ENCODE results near the gene MPZL1. TPM values are rescaled to one million over a fixed set of nuclear protein-coding genes. Genes with fewer than 3 reads are reported as not detected.

The MPZL1 gene
- total and polyA plus RNA-seq, 2 of the 13 experiments (the other 11 are each of a cell fraction or from before 2014, with no cell fraction given), result 38.0 to 68.7 TPM

GRCh38 chr1:167678422-167678821 is 43.4 kb upstream of the MPZL1 start:
- peaks cover 15% of the 10 kb centered on the region for H3K4me1 ChIP-seq (ENCODE audit: insufficient read depth, low read length)
- in situ Hi-C loops (cut with HindIII; ENCODE audit: extremely low pct_ligation_motif_present, low pct_unique_long_range_greater_than_20kb), result no loop called here
- H3K79me2 ChIP-seq (ENCODE audit: insufficient read depth, low read length), result no peaks in the 10 kb centered on the region
- TF ChIP-seq SP1 (IDR thresholded peaks at IDR 0.05) (no peak), SP1 (CRISPR knock-in tag; IDR thresholded peaks at IDR 0.05) (no peak), BRD4 (CRISPR knock-in tag; IDR thresholded peaks at IDR 0.05) (no peak), GTF2F1 (IDR thresholded peaks at IDR 0.05; ENCODE audit: low read length) (no peak), ZBTB43 (CRISPR knock-in tag; conservative IDR thresholded peaks at IDR 0.05) (no peak), EP300 (IDR thresholded peaks at IDR 0.05; ENCODE audit: low read depth in 2 of 2, low read length in 2 of 2) (no peak), EP300 (CRISPR knock-in tag; IDR thresholded peaks at IDR 0.05; ENCODE audit: borderline replicate concordance) (no peak), ZSCAN9 (CRISPR knock-in tag; IDR thresholded peaks at IDR 0.05; ENCODE audit: borderline replicate concordance) (no peak), RBM22 (optimal IDR thresholded peaks at IDR 0.05; ENCODE audit: low read length) (no peak), ZNF567 (CRISPR knock-in tag; IDR thresholded peaks at IDR 0.05; ENCODE audit: borderline replicate concordance) (no peak), RBAK (CRISPR knock-in tag; IDR thresholded peaks at IDR 0.05) (no peak), SATB2 (CRISPR knock-in tag; IDR thresholded peaks at IDR 0.05) (no peak)
- no peaks in the 10 kb centered on the region for H3K9me3 ChIP-seq (ENCODE audit: low read length)
- DNase-seq (ENCODE audit: low spot score) (no peak), ATAC-seq (no peak), FAIRE-seq (no peak)
- H4K20me1 ChIP-seq (ENCODE audit: insufficient read depth, low read length), result no peaks in the 10 kb centered on the region
- BruUV-seq (replicated peaks), result no TSS peak
- H3K27ac ChIP-seq (ENCODE audit: extremely low read length, insufficient read depth, low read length), result no peak overlapping the region
- no peak overlapping the region for H2AFZ ChIP-seq (ENCODE audit: low read length)
- H3K27me3 ChIP-seq (ENCODE audit: control insufficient read depth in 1 of 2, insufficient read depth in 2 of 2, low read length in 2 of 2), result peaks cover 0 to 6% of the 10 kb centered on the region in 2 experiments; a peak in 2 of 5 replicates
- ChIA-PET POLR2A (no interaction called here), CTCF (ENCODE audit: low intra/inter-chr PET ratio, low total read pairs) (no interaction called here)
- no peaks in the 10 kb centered on the region for H3K36me3 ChIP-seq (replicated peaks in 1 of 2; ENCODE audit: control insufficient read depth in 1 of 2, insufficient read depth in 2 of 2, low read length in 2 of 2)
- intact Hi-C loops (cut with micrococcal nuclease; ENCODE audit: unreplicated experiment), result no loop called here
- 76% methylated on average over 10 of the region's 10 CpGs for WGBS (ENCODE audit: low lambda C conversion rate)
- H3K4me3 ChIP-seq (replicated peaks in 1 of 3; ENCODE audit: insufficient read depth in 1 of 3, low read depth in 2 of 3, low read length in 3 of 3), result no peak overlapping the region
- H3K4me2 ChIP-seq (ENCODE audit: low read depth, low read length), result no peak overlapping the region
- H3K9ac ChIP-seq (ENCODE audit: insufficient read depth, low read depth, low read length), result no peak overlapping the region
